Measurements from ENCODE around the gene ZNF219.

The ZNF219 gene

DNA sequence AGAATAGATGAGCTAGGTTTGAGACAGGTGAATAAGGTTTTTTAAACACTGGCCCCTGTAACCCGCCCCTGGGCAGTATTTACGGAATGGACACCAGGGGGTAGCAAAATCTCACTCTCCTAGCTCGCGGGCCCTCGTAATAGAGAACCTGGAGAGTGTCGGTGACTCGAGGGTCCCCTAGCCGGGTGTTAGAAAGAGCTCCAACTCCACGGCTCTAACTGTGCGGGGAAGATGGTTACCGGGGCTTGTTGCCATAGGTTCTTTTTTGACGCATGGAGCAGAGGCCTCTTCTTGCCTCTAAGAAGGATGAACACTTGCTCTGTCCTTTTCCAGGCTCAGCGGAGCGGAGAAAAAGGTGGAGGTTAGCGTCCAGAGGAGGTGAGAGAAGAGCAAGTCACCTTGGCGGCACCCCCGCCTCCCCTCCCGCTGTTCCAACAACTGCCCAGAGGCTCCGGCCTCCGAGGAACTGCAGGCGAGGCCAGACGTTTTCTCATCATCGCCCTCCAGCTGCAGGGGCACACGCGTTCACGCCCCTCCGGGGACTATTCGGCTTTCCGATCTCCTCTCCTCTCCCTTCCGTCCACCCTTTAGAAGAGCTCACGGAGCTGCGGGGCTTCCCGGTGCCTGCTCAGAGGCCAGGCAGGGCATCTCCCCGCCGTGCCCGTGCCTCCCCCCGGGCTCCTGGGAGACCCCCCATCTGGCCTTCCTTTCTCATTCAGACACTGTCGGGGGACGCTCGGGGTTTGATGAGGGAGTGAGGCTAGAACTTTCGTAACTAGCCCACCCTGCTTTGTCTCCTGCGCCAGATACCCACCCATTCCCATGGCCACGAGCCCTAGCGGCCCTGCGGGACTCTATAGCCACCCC lies 29.7 kb downstream of the ZNF219 start:
- DNase-seq (ENCODE audit: low spot score) = peak; percentile 67

DNA sequence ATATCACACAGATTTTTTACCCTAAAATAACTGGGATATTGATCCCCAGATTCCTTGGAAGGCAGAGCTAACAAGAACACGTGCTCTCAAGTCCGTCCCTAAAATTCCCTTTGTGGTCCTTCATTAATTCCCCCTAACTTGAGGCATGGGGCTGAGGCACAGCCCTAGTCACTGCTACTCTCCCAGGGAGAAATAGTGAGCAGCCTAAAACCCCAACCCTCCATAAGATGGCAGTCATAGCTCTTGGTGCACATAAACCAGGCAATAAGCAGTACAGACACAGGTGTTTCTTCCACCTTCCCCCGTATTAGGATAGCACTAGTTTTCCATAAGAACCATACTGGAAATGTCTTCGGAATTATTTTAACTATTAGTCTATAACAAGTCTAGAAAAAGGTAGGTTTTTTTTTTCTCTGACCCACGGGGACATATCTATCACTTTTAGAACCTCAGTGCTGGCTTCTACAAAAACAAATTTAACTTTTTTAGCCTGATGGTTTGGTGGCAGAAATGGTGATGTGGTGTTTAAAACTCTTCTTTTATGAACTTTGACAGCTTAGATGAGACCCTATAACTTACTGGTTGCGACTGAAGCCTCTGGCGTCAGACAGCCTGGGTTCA lies 31.5 kb downstream of the ZNF219 start:
- no peak for DNase-seq (ENCODE audit: low spot score)

DNA sequence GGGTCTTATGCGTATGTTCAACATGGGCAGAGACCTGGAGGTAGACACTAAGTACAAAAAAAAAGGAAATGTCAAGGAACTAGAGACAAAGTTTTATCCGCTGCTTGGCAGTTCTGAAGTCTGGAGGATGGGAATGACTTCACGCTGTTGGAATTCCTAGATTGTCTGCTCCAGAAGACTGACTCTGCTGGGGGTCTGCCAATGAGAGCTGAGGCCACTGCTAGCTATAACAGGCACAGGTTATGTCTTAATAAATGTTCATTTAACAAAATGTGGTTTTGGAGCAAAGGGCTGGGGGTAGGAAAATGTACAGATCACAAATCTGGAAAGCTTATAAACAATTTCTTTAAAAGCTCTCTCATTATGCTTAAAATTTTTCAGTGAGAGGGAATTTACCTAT lies 35.0 kb downstream of the ZNF219 start:
- DNase-seq (ENCODE audit: low spot score) = no peak

DNA sequence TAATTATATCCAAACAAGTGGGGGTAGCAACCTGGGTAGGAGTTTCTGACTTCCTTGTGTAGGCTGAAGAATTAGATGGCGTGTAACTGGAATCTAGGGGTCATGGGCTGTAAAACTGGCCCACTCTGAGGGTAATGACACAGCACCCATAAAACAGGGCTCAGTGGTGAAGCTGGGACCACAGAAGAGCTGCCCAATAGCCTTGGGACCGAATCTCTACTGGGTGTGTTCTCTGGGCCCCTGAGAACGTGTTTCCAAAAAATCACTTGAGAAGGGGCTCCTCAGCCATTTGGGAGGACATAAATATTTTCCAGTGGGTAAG lies 37.1 kb downstream of the ZNF219 start:
- no peak for DNase-seq (ENCODE audit: low spot score)

DNA sequence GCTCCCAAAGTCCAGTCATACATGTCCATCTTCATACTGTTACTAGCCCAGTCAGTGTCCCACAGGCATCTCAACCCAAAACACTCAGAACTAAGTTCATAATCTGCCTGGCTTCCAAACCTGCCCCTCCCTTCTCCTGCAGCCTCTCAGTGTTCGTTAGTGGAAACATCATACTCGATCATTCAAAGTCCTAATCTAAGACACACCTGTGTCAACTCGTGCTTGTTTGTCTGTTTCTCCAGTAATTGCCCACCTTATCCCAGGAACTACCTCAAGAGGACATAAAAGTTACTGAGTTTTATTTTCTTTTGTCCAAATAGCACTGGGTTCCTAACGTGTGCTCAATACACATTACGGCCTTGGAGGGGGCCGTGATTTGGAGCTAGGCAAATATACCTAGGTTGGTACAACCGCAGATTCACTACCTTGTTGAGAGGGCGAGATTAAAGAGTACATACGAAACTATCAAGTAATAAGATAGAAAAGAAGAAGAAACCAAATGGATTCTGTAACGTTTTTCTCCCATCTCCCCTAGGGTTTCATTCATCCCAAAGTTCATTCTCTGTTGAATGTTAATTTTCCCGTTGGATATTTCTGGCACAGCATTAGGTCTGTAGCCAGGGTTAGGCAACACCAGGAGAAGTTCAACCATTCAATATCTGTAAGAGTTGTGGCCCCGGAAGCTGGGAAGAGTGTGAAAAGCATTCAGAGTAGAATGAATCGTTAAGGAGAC lies 37.7 kb downstream of the ZNF219 start:
- DNase-seq (ENCODE audit: low spot score) = no peak

DNA sequence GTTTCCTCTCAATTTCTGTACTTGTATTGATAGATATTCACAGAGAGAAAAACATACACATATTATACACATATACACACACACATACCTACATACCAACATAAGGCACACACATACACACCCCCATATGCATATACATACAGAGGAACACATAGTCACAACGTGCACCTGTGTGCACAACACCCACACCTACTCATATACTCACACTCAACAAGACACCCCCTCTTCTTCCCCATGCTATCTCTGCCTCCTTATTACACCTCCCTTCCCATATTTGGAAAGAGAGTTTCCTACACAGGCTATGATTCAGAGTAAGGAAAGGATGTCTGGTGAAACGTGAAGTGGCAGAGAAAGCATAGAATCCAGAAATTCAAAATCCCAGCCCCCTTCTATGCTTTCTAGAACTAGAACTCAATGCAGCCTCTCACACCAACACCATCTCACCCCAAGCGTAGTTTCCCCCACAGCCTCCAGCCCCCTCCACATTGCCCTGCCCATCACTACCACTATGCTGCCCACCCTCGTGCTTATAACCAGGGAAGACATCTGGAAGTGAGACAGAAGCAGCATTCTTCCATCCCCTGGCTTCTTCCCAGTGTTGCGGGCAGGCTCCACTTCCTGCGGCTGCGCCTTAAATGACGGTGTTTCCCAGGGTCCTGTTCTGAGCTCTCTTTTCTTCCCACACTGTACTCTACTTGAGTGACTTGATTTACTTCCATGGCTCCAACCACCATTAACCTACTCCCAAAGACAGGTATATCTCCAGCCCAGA lies 38.4 kb downstream of the ZNF219 start:
- peak; percentile 52 for DNase-seq (ENCODE audit: low spot score)

DNA sequence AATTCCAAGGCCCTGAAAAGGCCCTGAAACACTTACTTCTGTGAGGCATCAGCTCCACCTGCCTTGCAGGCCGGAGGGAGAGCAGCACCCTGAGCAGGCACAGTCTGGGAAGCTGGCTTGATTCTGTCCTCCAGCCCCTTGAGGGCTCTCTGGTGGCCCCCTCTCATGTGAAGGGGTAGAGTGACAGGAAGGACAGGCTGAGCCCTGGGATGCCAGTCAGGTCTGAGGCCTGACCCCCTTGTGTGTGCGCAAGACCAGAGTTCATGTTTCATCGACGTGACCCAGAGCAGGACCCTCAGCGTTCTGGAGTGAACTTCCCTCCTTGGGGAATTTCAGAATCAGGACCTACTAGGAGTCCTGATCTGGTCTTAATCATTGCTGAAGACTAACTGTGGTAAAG lies 39.6 kb downstream of the ZNF219 start:
- no peak for DNase-seq (ENCODE audit: low spot score)

DNA sequence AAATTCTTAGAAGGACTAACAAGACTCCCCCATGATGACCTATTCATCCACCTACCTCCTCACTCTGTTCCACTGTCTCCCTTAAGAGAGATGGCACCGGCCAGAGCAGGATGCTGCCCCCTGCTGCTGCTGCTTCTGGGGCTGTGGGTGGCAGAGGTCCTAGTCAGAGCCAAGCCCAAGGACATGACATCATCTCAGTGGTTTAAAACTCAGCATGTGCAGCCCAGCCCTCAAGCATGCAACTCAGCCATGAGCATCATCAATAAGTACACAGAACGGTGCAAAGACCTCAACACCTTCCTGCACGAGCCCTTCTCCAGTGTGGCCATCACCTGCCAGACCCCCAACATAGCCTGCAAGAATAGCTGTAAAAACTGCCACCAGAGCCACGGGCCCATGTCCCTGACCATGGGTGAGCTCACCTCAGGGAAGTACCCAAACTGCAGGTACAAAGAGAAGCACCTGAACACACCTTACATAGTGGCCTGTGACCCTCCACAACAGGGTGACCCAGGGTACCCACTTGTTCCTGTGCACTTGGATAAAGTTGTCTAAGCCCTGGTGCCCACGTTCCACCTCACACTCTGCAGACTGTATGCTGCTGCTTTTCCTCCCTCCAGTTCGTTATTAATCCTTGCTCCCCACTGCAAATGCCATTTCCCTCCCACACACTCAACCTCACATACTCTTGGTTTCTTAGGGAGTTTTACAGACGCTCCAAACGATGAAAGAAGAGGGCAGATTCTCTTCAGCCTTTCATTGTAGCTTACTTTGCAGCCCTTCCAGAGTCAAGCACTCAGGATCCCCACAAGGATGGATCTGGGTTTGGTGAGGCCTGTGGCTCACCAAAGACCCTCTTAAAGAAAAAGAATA lies 40.4 kb downstream of the ZNF219 start, which contains the start of gene RNASE8:
TSS of gene RNASE8 (plus strand) at position 20 of the 873 bp plus-strand sequence. CDS start at position 91, 71 bp downstream.
- DNase-seq (ENCODE audit: low spot score) = no peak

DNA sequence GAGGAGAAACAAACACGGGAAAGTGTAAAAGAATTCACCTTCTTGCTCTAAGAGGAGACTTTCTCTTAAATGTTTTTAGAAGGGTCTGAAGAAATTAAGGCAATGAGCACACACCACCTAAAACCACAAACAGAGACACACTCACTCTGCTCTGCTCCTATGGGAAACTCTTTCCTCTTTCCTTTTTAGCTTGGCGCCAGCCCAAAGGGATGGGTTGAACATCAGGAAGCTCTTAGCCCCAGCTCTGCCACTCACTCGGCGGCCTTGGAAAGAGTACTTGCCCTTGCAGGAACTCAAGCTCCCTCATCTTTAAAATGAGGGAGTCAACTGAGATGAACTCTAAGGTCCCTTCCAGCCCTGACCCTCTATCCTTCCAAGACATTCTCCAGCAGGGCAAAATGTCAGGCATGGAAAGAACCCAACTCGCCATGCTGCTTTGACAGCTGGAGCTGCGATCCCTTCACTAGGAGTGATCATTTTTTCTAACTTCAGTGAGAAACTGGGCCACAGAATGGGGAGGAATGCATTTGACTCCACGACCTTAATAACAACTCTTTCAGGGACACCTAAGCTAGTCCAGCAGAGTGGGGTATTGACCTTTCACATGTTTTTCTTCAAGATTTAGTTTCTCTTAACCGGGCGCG lies 41.8 kb downstream of the ZNF219 start:
- no peak for DNase-seq (ENCODE audit: low spot score)

DNA sequence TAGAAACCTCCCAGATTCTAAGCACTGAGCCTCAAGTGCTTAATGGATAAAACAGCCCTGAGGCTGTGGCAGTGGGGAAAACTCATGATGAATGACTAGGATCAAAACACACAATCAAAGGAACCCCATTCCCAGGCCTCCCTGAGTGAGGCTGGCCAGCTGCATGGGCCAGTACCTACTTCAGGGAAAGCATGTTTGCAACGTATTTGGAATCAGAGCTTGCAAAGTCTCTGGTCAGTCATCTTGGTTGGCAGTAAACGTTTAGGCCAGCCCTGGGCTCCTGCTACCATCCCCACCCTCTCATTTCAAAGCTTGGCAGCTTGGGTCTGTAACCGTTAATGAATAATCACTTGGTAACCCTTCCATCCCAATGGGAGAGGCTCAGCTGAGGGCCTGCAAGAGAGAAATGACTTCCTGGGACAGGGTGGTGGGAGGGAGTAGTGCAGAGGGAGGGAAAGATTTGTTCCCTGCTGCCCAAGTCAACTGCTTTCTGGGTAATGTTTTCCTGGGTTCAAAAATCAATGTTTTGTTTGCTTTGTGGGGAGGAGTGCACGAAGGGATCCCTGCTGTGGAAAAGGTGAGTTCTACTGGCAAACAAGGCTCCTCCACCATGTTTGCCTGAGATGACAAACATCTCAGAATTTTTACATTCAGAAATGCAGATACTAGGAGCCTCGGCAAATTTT lies 42.9 kb downstream of the ZNF219 start:
- no peak for DNase-seq (ENCODE audit: low spot score)

DNA sequence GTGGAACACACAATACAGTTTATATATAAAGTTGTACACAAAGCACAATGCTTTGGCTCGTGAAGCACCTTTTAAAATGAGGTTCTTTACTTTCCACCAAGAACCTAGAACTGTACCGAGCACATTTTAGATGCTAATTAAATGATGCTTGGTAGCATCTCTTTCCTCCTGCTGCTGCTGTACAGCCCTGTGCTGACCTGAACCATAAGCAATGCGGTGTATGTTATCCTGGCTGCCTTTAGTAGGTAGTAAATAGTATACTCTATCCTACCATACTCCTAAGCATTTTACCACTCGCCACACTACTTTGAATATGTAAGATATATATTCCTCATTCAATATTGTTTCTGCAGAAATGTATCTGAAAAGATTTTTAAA lies 43.7 kb downstream of the ZNF219 start:
- DNase-seq (ENCODE audit: low spot score) = no peak

DNA sequence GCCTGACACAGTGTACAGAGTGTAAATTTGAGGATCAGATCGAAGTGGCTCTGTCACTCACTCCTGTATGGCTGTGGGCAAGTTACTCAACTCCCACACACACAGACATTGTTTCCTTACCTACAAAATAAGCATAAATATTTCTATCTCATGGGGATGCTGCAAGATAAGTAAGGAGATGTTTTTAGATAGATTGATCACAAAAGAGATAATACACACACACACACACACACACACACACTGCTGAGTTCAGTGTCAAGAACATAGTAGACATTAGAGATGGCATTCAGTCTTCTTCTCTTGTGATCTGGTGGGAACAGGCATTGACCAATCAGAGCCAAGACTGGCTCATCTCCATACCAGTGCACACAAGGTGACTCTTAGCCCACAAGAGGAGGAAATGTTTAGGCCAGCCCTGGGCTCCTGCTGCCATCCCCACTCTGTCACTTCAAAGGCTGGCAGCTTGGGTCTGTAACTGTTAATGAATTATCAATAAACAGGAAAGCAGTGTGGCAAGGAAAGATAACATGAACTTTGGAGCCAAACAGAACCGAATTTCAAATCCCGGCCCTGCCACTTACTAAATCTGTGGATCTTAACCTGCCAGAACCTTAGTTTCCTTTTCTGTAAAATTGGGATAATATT lies 44.2 kb downstream of the ZNF219 start:
- DNase-seq (ENCODE audit: low spot score) = no peak

DNA sequence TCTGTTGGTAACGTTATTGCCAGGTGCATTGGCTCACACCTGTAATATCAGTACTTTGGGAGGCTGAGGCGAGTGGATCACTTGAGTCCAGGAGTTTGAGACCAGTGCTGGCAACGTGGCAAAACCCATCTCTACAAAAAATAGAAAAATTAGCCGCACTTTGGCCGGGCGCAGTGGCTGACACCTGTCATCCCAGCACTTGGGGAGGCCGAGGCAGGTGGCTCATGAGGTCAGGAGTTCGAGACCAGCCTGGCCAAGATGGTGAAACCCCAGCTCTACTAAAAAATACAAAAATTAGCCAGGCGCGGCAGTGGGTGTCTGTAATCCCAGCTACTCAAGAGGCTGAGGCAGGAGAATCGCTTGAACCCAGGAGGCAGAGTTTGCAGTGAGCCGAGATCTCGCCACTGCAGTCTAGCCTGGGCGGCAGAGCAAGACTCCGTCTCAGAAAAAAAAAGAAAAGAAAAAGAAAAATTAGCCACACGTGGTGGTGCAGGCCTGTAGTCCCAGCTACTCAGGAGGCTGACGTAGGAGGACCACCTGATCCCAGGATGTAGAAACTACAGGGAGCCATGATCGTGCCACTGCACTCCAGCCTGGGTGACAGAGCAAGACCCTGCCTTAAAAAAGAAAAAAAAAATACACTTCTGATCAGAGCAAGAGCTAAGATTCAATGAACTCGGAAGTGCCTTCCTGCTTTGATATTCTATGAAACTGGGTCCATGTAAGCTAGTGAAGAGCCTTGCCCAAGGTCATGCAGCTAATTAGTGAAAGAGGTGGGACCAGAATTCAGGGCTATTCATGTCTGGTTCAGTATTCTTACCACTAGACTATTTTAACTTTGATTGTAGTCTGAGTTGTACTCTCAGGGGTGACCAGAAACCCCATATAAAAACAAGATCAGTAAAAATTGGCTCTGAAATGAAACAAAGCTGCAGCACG lies 45.0 kb downstream of the ZNF219 start:
- DNase-seq (ENCODE audit: low spot score) = no peak

DNA sequence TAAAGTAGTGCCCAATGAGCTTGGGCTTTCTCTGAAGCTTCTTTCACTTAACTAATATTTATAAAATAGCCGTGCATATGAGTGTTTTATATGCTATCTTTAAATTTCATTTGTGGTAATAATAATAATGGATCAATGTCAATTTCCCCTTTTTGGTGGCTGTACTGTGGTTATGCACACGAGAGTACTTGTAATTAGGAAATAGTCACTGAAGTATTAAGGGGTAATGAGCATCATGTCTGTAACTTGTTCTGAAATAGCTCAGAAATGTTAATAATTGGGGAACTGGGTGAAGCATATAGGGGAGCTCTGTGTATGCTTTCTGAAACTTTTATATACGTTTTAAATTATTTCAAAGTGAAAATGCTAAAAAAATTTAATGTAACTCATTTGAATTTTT lies 47.9 kb downstream of the ZNF219 start:
- DNase-seq (ENCODE audit: low spot score) = no peak

DNA sequence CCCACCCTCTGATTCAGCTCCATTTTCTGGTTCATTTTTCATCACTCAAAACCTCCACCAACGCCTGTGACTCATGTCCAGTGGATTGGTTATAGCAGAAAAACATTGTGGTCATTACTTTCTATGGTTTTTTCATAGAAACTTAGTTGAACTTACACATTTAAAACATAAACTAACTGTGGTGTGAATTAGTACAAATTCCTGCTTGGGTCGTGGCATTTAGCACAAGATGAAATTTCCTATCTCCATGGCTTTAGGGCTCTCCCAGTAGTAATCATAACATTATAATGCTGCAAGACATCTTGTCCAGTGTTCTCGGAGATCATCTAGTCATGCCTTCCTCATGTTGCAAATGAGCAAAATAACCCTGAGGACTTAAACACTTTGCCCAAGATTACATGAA lies 49.2 kb downstream of the ZNF219 start:
- DNase-seq (ENCODE audit: low spot score) = no peak

DNA sequence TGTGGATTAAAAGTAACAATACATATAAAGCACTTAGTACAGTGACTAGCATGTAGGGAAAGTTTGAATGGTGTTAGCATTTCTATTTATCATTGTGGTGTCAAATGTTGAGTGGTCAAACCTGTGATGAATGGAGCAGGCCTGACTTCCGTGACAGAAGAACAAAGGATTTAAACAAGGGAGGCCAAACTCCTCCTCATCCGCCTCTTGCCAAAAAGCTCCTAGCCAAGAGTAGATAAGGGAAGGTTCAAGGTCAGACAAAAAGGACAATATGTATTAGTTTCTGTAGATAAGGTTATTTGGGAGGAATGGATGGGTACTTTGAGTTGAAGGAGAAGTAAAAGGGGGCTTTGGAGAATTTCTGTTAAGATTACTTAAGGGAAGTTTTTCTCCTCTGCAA lies 49.8 kb downstream of the ZNF219 start:
- DNase-seq (ENCODE audit: low spot score) = no peak

DNA sequence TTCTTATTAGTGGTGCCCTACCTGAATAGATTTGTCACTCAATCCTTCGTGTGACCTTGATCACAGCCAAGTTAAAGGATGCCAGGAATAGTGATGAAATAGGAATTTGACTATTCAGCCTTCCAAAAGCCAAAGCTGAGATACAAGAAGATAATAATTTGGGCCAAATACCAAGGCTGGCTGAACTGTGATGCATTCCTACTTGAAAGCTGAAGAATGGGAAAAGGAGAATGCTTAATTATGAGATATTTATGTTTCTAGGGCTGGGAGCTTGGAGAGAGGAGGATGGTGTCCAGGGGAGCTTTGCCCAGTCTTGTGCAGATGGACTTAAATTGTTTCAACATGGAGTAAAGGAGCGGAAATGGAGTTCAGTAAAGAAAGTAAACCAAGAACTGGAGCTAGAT lies 51.1 kb downstream of the ZNF219 start:
- DNase-seq (ENCODE audit: low spot score) = no peak

DNA sequence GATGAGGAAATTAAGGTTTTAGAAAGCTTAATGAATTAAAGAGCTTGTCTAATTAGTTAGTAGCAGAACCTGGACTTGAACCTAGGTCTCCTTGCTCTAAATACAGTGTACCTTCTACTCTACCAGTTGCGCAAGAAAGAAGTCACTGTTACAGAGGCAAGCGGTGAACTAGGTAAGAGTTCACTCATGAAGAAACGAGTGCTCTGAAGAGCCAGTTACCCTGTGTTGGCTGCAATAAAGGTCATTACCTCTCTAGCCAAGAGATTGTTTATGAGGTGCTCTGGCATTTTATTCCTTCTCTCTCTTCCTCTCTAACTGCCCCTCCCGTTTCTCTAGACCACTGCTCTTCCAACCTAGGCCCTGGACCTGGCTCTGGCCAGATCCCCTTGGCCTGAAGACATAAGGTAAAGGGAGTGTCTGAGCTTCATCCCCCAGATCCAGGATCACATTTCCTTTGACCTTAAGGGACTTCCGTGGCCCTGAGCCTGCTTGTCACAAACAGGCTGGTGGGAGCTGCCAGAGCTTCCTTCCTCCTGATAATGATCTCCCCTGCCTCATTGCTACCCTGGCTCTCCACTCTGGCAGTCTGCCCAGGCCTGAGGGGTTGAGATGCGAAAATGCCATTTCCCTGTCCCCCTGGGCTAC lies 54.4 kb downstream of the ZNF219 start:
- DNase-seq (ENCODE audit: low spot score) = no peak

Measured in globus pallidus (tissue), 1 donor.